GM23248 (cell line): ENCODE measurements around the gene AOX1. TPM values are rescaled to one million over a fixed set of nuclear protein-coding genes. Genes with fewer than 3 reads are reported as not detected.

Experiments used
- DNase-seq: peaks from one replicate; pipeline ENCODE4 v3.0.0-alpha.2; 2015
- H2AFZ ChIP-seq: fragments of 200-600 bp; sonication (generic); 2 replicates; pipeline ENCODE4 v1.6.1; 2016; ENCODE audit warnings: antibody characterized with exemption
- H3F3A ChIP-seq: fragments of 200-600 bp; sonication (generic); 2 replicates; pipeline ENCODE4 v1.6.1; 2016; ENCODE audit warnings: mild to moderate bottlenecking, antibody characterized with exemption, mixed run types; ENCODE audit not compliant: insufficient read depth
- H3K27ac ChIP-seq: fragments of 200-600 bp; sonication (generic); 2 replicates; pipeline ENCODE4 v1.5.1; 2016; ENCODE audit warnings: mild to moderate bottlenecking
- H3K27me3 ChIP-seq: fragments of 200-600 bp; sonication (generic); replicated peaks from 2 replicates; pipeline ENCODE4 v1.6.1; 2016; ENCODE audit warnings: mild to moderate bottlenecking; ENCODE audit not compliant: insufficient read depth
- H3K36me3 ChIP-seq: fragments of 200-600 bp; sonication (generic); 2 replicates; pipeline ENCODE4 v1.6.1; 2016; ENCODE audit warnings: low read depth, mild to moderate bottlenecking
- H3K4me1 ChIP-seq: fragments of 200-600 bp; sonication (generic); 2 replicates; pipeline ENCODE4 v1.6.1; 2016; ENCODE audit warnings: mild to moderate bottlenecking; ENCODE audit not compliant: insufficient read depth
- H3K4me2 ChIP-seq: fragments of 200-600 bp; sonication (generic); one replicate; pipeline ENCODE4 v1.6.1; 2016; ENCODE audit warnings: mild to moderate bottlenecking; ENCODE audit not compliant: unreplicated experiment
- H3K4me3 ChIP-seq: fragments of 200-600 bp; sonication (generic); 2 replicates; pipeline ENCODE4 v1.5.1; 2016; ENCODE audit warnings: mild to moderate bottlenecking
- H3K79me2 ChIP-seq: fragments of 200-600 bp; sonication (generic); 2 replicates; pipeline ENCODE4 v1.6.1; 2016; ENCODE audit warnings: mild to moderate bottlenecking; ENCODE audit not compliant: insufficient read depth
- H3K9ac ChIP-seq: fragments of 200-600 bp; sonication (generic); 2 replicates; pipeline ENCODE4 v1.6.1; 2016; ENCODE audit warnings: mild to moderate bottlenecking
- H3K9me2 ChIP-seq: fragments of 200-600 bp; sonication (generic); 2 replicates; pipeline ENCODE4 v1.6.1; 2016; ENCODE audit warnings: mixed run types, mild to moderate bottlenecking, moderate library complexity; ENCODE audit not compliant: insufficient read depth
- H3K9me3 ChIP-seq: fragments of 200-600 bp; sonication (generic); one replicate; pipeline ENCODE4 v1.6.1; 2017; ENCODE audit warnings: low read depth
- H4K20me1 ChIP-seq: fragments of 200-600 bp; sonication (generic); 2 replicates; pipeline ENCODE4 v1.6.0; 2016; ENCODE audit not compliant: insufficient read depth
- EZH2 ChIP-seq: fragments of 200-600 bp; sonication (generic); IDR thresholded peaks from 2 replicates; pipeline ENCODE4 v1.6.1; 2018; ENCODE audit warnings: antibody characterized with exemption, mild to moderate bottlenecking; ENCODE audit not compliant: insufficient read depth, poor library complexity, severe bottlenecking
- EZH2phosphoT487 ChIP-seq: fragments of 200-600 bp; sonication (generic); IDR thresholded peaks from 2 replicates; pipeline ENCODE4 v1.6.1; 2018; ENCODE audit warnings: antibody characterized with exemption, moderate library complexity, mild to moderate bottlenecking, low read depth; ENCODE audit not compliant: insufficient read depth
- WGBS, 2 experiments: methylation state at CpG; one replicate each; pipeline ENCODE4 v1.1.6; 2015 to 2017; ENCODE audit warnings: low lambda C conversion rate in 2 of 2, low coverage in 1 of 2; ENCODE audit errors: missing lambda C conversion rate in 2 of 2; 5-methylcytosine and 5-hydroxymethylcytosine counted together
- in situ Hi-C: fragments of 300-500 bp; cut with MboI; formaldehyde crosslinking; loops from 2 replicates; pipeline ENCODE4 v1.15.0; 2020
- polyA plus RNA-seq: library from polyadenylated mRNA; unstranded; fragments of >200 nt; fragmentation: Nextera tagmentation; extraction: Ambion mirVana; gene quantifications from 2 replicates; pipeline ENCODE4 v1.2.1, GENCODE V29; 2016
- total RNA-seq: library from RNA; depleted of rRNA; stranded (reverse); fragments of >200 nt; shearing (Covaris generic); gene quantifications from 2 replicates; pipeline ENCODE4 v1.2.3, GENCODE V29; 2014

Gene AOX1
- total and polyA plus RNA-seq, 2 experiments from 2014 or later: 18.9 to 46.0 TPM

GRCh38 chr2:200673191-200673590, 87.4 kb downstream of the AOX1 start:
- Histone ChIP-seq H3K9me2 (no peaks in the 10 kb centered on the region), H3K36me3 (no peaks in the 10 kb centered on the region), H3K27me3 (no peaks in the 10 kb centered on the region), H3K27ac (no peak overlapping the region), H3K9ac (no peak overlapping the region), H2AFZ (no peak overlapping the region), H3K9me3 (no peaks in the 10 kb centered on the region), H3F3A (peaks cover 11% of the 10 kb centered on the region; the same call in 1 of the 2 replicates), H3K4me2 (no peak overlapping the region), H3K4me1 (peaks cover 6% of the 10 kb centered on the region), H4K20me1 (no peaks in the 10 kb centered on the region), H3K79me2 (no peaks in the 10 kb centered on the region), H3K4me3 (no peak overlapping the region)
- TF ChIP-seq EZH2 (no peak), EZH2phosphoT487 (no peak)
- DNase-seq: no peak
- in situ Hi-C loops: no loop called here
- WGBS, 2 experiments: 83% methylated on average over 5 of the region's 5 CpGs

- Histone ChIP-seq H3K4me1 (peaks cover 13% of the 10 kb centered on the region), H3K27ac (no peak overlapping the region), H3K79me2 (no peaks in the 10 kb centered on the region), H3K4me2 (no peak overlapping the region), H3K4me3 (no peak overlapping the region), H3K27me3 (no peaks in the 10 kb centered on the region), H3K9me2 (no peaks in the 10 kb centered on the region), H4K20me1 (no peaks in the 10 kb centered on the region), H3K36me3 (no peaks in the 10 kb centered on the region), H3K9ac (no peak overlapping the region), H3F3A (peaks cover 18% of the 10 kb centered on the region), H2AFZ (no peak overlapping the region), H3K9me3 (no peaks in the 10 kb centered on the region)
- WGBS, 2 experiments: 78 to 80% methylated on average over 7 of the region's 7 CpGs
- DNase-seq: no peak
- in situ Hi-C loops: no loop called here
- TF ChIP-seq EZH2phosphoT487 (no peak), EZH2 (no peak)
Observed at GRCh38 chr2:200674837-200675236, 89.0 kb downstream of the AOX1 start.

GRCh38 chr2:200677171-200677570, 91.4 kb downstream of the AOX1 start:
- Histone ChIP-seq H3K79me2 (no peaks in the 10 kb centered on the region), H3K27me3 (no peaks in the 10 kb centered on the region), H3K4me2 (no peak overlapping the region), H3K4me3 (no peak overlapping the region), H3K9me2 (no peaks in the 10 kb centered on the region), H3K9ac (no peak overlapping the region), H3F3A (peaks cover 18% of the 10 kb centered on the region), H4K20me1 (no peaks in the 10 kb centered on the region), H3K9me3 (no peaks in the 10 kb centered on the region), H3K4me1 (peaks cover 22% of the 10 kb centered on the region), H3K36me3 (no peaks in the 10 kb centered on the region), H3K27ac (no peak overlapping the region), H2AFZ (no peak overlapping the region)
- WGBS, 2 experiments: 59 to 63% methylated on average over 2 of the region's 2 CpGs
- in situ Hi-C loops: no loop called here
- DNase-seq: no peak
- TF ChIP-seq EZH2 (no peak), EZH2phosphoT487 (no peak)

GRCh38 chr2:200677721-200678532, 92.1 kb downstream of the AOX1 start:
- Histone ChIP-seq H3K79me2 (no peaks in the 10 kb centered on the region), H3K9me3 (no peaks in the 10 kb centered on the region), H3K27ac (peak overlapping the region; percentile 22; the same call in 1 of the 2 replicates), H3K4me2 (peak overlapping the region; percentile 55), H3K9me2 (no peaks in the 10 kb centered on the region), H2AFZ (peak overlapping the region; percentile 41), H3K36me3 (no peaks in the 10 kb centered on the region), H3F3A (peaks cover 18% of the 10 kb centered on the region), H4K20me1 (no peaks in the 10 kb centered on the region), H3K9ac (no peak overlapping the region), H3K4me3 (peak overlapping the region; percentile 7; the same call in 1 of the 2 replicates), H3K27me3 (no peaks in the 10 kb centered on the region), H3K4me1 (peaks cover 23% of the 10 kb centered on the region)
- TF ChIP-seq EZH2 (no peak), EZH2phosphoT487 (no peak)
- 14 to 15% methylated on average over 11 of the region's 11 CpGs for WGBS, 2 experiments
- DNase-seq: peak; percentile 65
- in situ Hi-C loops: no loop called here
